ENCODE measurements around the gene MLST8.

DNA sequence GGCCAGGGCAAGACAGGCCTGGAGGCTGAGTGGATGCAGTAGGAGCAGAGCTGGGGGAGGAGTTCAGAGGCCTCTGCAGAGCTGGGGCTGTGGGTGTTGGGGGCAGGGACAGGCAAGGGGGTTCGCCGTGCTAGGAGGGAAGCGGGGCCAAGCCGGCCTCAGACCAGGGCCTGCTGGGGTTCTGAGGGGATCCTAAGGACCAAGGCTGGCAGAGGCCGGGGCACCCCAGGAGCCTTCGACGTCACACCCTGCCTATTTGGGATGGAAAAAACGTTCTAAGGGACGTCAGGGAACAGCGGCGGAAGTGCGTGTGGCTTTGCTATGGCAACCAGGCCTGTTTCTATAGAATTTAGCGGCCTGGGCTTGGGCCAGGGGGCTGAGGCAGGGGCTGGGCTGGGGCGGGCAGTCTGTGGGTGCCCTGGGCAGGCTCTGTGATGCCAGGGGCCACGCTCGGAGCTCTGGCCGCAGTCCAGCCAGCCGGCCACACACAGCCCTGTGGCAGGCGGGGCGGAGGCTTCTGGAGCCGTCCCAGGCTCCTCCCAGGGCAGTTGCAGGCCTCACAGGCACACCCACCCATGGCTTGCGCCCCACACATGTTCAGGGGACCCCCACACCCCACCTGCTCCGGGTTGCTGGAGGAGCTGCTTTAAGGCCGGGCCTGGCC lies 45.9 kb upstream of the MLST8 start:
- TF ChIP-seq CTCF (conservative IDR thresholded peaks at IDR 0.05) (no peak), ZFX (IDR thresholded peaks at IDR 0.05) (no peak)
